Hepatocyte (in vitro differentiated cells): ENCODE measurements around the gene CRYBG3. TPM values are rescaled to one million over a fixed set of nuclear protein-coding genes. Genes with fewer than 3 reads are reported as not detected.

Experiments used
- DNase-seq: peaks from one replicate; pipeline ENCODE4 v3.0.0-alpha.2; 2016; ENCODE audit warnings: low spot score
- H2AFZ ChIP-seq: fragments of 200-600 bp; sonication (generic); 2 replicates; pipeline ENCODE4 v1.6.0; 2016; ENCODE audit warnings: antibody characterized with exemption, mild to moderate bottlenecking
- H3K27ac ChIP-seq: fragments of 200-600 bp; sonication (generic); 2 replicates; pipeline ENCODE4 v1.5.1; 2016; ENCODE audit warnings: mild to moderate bottlenecking
- H3K27me3 ChIP-seq: fragments of 200-600 bp; sonication (generic); 2 replicates; pipeline ENCODE4 v1.6.1; 2016
- H3K36me3 ChIP-seq: fragments of 200-600 bp; sonication (generic); replicated peaks from 2 replicates; pipeline ENCODE4 v1.5.1; 2016; ENCODE audit warnings: low read depth; ENCODE audit not compliant: insufficient read depth
- H3K4me1 ChIP-seq: fragments of 200-600 bp; sonication (generic); 2 replicates; pipeline ENCODE4 v1.5.1; 2016; ENCODE audit warnings: mild to moderate bottlenecking, moderate library complexity; ENCODE audit not compliant: insufficient read depth
- H3K4me2 ChIP-seq: fragments of 200-600 bp; sonication (generic); 2 replicates; pipeline ENCODE4 v1.6.0; 2016
- H3K4me3 ChIP-seq: fragments of 200-600 bp; sonication (generic); 2 replicates; pipeline ENCODE4 v1.5.1; 2016; ENCODE audit warnings: mild to moderate bottlenecking
- H3K79me2 ChIP-seq: fragments of 200-600 bp; sonication (generic); 2 replicates; pipeline ENCODE4 v1.6.0; 2017; ENCODE audit warnings: mild to moderate bottlenecking
- H3K9me2 ChIP-seq: fragments of 200-600 bp; sonication (generic); replicated peaks from 2 replicates; pipeline ENCODE4 v1.6.0; 2017; ENCODE audit warnings: mild to moderate bottlenecking; ENCODE audit not compliant: insufficient read depth
- H3K9me3 ChIP-seq: fragments of 200-600 bp; sonication (generic); 2 replicates; pipeline ENCODE4 v1.5.1; 2016; ENCODE audit warnings: low read depth, mild to moderate bottlenecking
- H4K20me1 ChIP-seq: fragments of 200-600 bp; sonication (generic); 2 replicates; pipeline ENCODE4 v1.6.0; 2016; ENCODE audit warnings: mild to moderate bottlenecking; ENCODE audit not compliant: insufficient read depth, poor library complexity, severe bottlenecking
- EZH2 ChIP-seq: fragments of 200-600 bp; sonication (generic); IDR thresholded peaks from 2 replicates; pipeline ENCODE4 v1.6.1; 2016; ENCODE audit warnings: antibody characterized with exemption, mild to moderate bottlenecking, borderline replicate concordance
- EZH2phosphoT487 ChIP-seq: fragments of 200-600 bp; sonication (generic); IDR thresholded peaks from one replicate; pipeline ENCODE4 v1.6.1; 2018; ENCODE audit warnings: antibody characterized with exemption, mild to moderate bottlenecking, low read depth, moderate library complexity; ENCODE audit not compliant: unreplicated experiment, severe bottlenecking
- WGBS: methylation state at CpG from one replicate; pipeline ENCODE4 v1.1.6; 2016; ENCODE audit warnings: low lambda C conversion rate; ENCODE audit errors: missing lambda C conversion rate; 5-methylcytosine and 5-hydroxymethylcytosine counted together
- polyA plus RNA-seq: library from polyadenylated mRNA; unstranded; fragments of >200 nt; fragmentation: Nextera tagmentation; extraction: Ambion mirVana; gene quantifications from 2 replicates; pipeline ENCODE4 v1.2.1, GENCODE V29; 2016
- total RNA-seq: library from RNA; depleted of rRNA; stranded (reverse); fragments of >200 nt; gene quantifications from 2 replicates; pipeline ENCODE4 v1.2.3, GENCODE V29; 2014
- TF ChIP-seq, protein P1 (sequence below): fragments of 200-600 bp; sonication (generic); IDR thresholded peaks from 2 replicates; pipeline ENCODE4 v1.5.1; 2016; ENCODE audit warnings: antibody characterized with exemption, mild to moderate bottlenecking; ENCODE audit not compliant: poor library complexity

Gene CRYBG3
- total and polyA plus RNA-seq, 2 experiments from 2014 or later, result 1.6 to 13.2 TPM

DNA sequence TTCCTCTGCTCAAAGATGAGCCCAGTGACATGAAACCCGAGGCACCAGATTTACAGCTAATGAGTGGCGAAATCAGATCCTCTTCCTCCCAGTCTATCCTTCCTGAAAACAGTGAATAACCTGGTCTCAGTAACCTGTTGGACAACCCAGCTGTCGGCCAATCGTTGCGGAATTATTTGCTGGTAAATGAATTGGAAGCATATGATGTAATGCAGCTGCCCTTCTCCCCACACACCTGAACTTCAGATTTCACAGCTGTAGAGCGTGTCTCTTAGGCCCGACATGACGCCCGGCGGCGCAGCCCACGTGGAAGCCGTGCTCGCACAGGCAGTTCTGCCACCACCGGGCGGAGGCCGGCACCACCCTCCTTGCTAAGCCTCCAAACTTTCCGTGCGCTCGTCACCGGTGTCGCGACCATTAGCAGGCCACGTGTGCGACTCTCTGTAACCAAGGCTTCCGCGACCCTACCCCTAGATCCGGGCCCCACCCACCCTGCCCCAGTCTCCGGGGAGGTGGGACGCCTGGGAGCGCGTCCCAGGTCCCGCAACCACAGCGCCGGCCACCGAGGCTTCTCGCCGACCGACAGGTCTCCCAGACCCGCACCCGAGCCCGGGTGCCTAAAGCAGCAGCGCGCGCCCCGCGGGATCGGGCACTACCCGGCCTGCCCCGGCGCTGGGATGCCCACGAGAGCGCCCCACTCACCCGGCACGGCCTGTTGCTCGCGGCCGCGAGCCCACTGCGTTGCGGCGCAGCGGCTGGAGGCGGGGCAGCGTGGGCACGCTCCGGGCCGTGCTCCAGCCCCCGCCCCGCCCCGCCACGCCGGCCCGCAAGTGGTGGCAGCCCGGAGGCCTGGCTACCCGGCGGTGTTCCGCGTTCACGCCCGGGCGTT lies 150.1 kb downstream of the CRYBG3 start, which contains the start of gene RIOX2:
Gene RIOX2, minus strand, starts transcription at position 753 of the 889 bp plus-strand sequence. CDS start 4,838 bp downstream, outside the sequence.
- Histone ChIP-seq H3K79me2 (peaks cover 40% of the 10 kb centered on the region), H3K27ac (peak within 1 kb of the TSS; percentile 86), H3K9me2 (no peaks in the 10 kb centered on the region), H3K36me3 (no peaks in the 10 kb centered on the region), H3K4me2 (peak within 1 kb of the TSS; percentile 92), H3K9me3 (no peaks in the 10 kb centered on the region), H3K4me3 (peak within 1 kb of the TSS; percentile 84), H4K20me1 (no peaks in the 10 kb centered on the region), H2AFZ (peak within 1 kb of the TSS; percentile 87), H3K4me1 (peaks cover 14% of the 10 kb centered on the region), H3K27me3 (no peaks in the 10 kb centered on the region)
- DNase-seq, result peak; percentile 87
- 2% methylated on average over 65 of the region's 82 CpGs for WGBS
- TF ChIP-seq EZH2phosphoT487 (no peak), EZH2 (no peak)
- TF ChIP-seq, protein P1, sequence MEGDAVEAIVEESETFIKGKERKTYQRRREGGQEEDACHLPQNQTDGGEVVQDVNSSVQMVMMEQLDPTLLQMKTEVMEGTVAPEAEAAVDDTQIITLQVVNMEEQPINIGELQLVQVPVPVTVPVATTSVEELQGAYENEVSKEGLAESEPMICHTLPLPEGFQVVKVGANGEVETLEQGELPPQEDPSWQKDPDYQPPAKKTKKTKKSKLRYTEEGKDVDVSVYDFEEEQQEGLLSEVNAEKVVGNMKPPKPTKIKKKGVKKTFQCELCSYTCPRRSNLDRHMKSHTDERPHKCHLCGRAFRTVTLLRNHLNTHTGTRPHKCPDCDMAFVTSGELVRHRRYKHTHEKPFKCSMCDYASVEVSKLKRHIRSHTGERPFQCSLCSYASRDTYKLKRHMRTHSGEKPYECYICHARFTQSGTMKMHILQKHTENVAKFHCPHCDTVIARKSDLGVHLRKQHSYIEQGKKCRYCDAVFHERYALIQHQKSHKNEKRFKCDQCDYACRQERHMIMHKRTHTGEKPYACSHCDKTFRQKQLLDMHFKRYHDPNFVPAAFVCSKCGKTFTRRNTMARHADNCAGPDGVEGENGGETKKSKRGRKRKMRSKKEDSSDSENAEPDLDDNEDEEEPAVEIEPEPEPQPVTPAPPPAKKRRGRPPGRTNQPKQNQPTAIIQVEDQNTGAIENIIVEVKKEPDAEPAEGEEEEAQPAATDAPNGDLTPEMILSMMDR, result no peak

DNA sequence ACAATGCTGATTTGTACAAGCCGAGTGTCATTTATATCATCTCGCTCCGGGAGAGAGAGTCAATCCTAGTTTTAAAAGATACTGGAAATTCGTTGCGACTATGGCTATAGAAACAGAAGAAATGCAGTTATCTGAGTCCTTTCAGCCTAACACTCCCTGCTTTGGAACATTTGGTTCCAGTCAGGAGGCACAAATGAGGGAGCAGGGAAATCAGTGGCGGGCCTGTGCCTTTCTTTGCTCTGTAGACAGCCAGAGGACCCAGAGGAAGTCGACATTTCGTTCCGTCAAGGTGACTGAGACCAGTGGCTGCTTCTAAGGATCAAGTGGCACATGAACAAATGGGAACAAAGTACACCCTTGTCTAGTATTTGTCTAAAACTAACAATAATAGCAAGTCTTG lies 151.2 kb downstream of the CRYBG3 start:
- Histone ChIP-seq H4K20me1 (no peaks in the 10 kb centered on the region), H3K4me2 (peak overlapping the region; percentile 92), H3K4me1 (peaks cover 14% of the 10 kb centered on the region), H3K9me3 (no peaks in the 10 kb centered on the region), H3K27ac (peak overlapping the region; percentile 86), H3K27me3 (no peaks in the 10 kb centered on the region), H3K9me2 (no peaks in the 10 kb centered on the region), H3K79me2 (peaks cover 34% of the 10 kb centered on the region), H2AFZ (peak overlapping the region; percentile 87), H3K4me3 (peak overlapping the region; percentile 84), H3K36me3 (no peaks in the 10 kb centered on the region)
- TF ChIP-seq EZH2phosphoT487 (no peak), EZH2 (no peak)
- TF ChIP-seq, protein P1, result no peak
- no peak for DNase-seq
- 96% methylated on average over 9 of the region's 9 CpGs for WGBS

- WGBS, result 85% methylated on average over 3 of the region's 3 CpGs
Observed at GRCh38 chr3:97974996-97975395, 153.2 kb downstream of the CRYBG3 start.

More at GRCh38 chr3:97974996-97975395, 153.2 kb downstream of the CRYBG3 start:
- no peak overlapping the region for H3K4me2 ChIP-seq
- no peaks in the 10 kb centered on the region for H3K9me3 ChIP-seq
- TF ChIP-seq EZH2, result no peak
- no peak for TF ChIP-seq EZH2phosphoT487
- TF ChIP-seq, protein P1, result no peak
- H3K4me3 ChIP-seq, result no peak overlapping the region
- no peaks in the 10 kb centered on the region for H3K27me3 ChIP-seq
- H3K36me3 ChIP-seq, result no peaks in the 10 kb centered on the region
- no peaks in the 10 kb centered on the region for H4K20me1 ChIP-seq
- no peak overlapping the region for H2AFZ ChIP-seq
- peaks cover 14% of the 10 kb centered on the region for H3K4me1 ChIP-seq
- H3K79me2 ChIP-seq, result peaks cover 14% of the 10 kb centered on the region
- no peak for DNase-seq
- H3K27ac ChIP-seq, result no peak overlapping the region
- no peaks in the 10 kb centered on the region for H3K9me2 ChIP-seq
